Neural cell (in vitro differentiated cells): Measurements from ENCODE around the gene ZNF625. TPM values are rescaled to one million over a fixed set of nuclear protein-coding genes. Genes with fewer than 3 reads are reported as not detected.

ENCODE experiments used
- H2AFZ ChIP-seq: fragments of 200-600, 300-800 bp; sonication (generic), shearing (Covaris generic); 2 replicates; pipeline ENCODE4 v1.6.0; 2014; ENCODE audit warnings: low read depth, mild to moderate bottlenecking, antibody characterized with exemption, low read length, moderate library complexity
- H3F3A ChIP-seq: fragments of 200-600 bp; shearing (Covaris generic); 2 replicates; pipeline ENCODE4 v1.6.1; 2016; ENCODE audit warnings: mild to moderate bottlenecking, moderate library complexity, mixed read lengths, antibody characterized with exemption, low read length; ENCODE audit not compliant: insufficient read depth, poor library complexity, severe bottlenecking
- H3K27ac ChIP-seq: fragments of 200-600, 300-800 bp; sonication (generic), shearing (Covaris generic); 2 replicates; pipeline ENCODE4 v1.5.1; 2014; ENCODE audit warnings: mild to moderate bottlenecking, low read length, moderate library complexity
- H3K27me3 ChIP-seq: fragments of 300-800, 200-600 bp; sonication (generic), shearing (Covaris generic); 2 replicates; pipeline ENCODE4 v1.6.0; 2014; ENCODE audit warnings: mild to moderate bottlenecking, low read depth, low read length, moderate library complexity; ENCODE audit not compliant: insufficient read depth
- H3K36me3 ChIP-seq: fragments of 300-800, 200-600 bp; sonication (generic), shearing (Covaris generic); 2 replicates; pipeline ENCODE4 v1.5.1; 2014; ENCODE audit warnings: mild to moderate bottlenecking, antibody characterized with exemption, low read length, moderate library complexity; ENCODE audit not compliant: insufficient read depth
- H3K4me2 ChIP-seq: fragments of 300-800, 200-600 bp; sonication (generic), shearing (Covaris generic); 2 replicates; pipeline ENCODE4 v1.6.0; 2014; ENCODE audit warnings: mild to moderate bottlenecking, low read length
- H3K4me3 ChIP-seq: fragments of 300-800, 200-600 bp; sonication (generic), shearing (Covaris generic); 2 replicates; pipeline ENCODE4 v1.5.1; 2014; ENCODE audit warnings: mild to moderate bottlenecking, low read length, moderate library complexity
- H3K79me2 ChIP-seq: fragments of 200-600 bp; shearing (Covaris generic); replicated peaks from 2 replicates; pipeline ENCODE4 v1.6.0; 2014; ENCODE audit warnings: mild to moderate bottlenecking, low read length, moderate library complexity; ENCODE audit not compliant: insufficient read depth
- H3K9ac ChIP-seq: fragments of 300-800, 200-600 bp; sonication (generic), shearing (Covaris generic); 2 replicates; pipeline ENCODE4 v1.6.1; 2016; ENCODE audit warnings: mild to moderate bottlenecking, low read length, mixed read lengths
- H3K9me2 ChIP-seq: fragments of 200-600 bp; shearing (Covaris generic); 2 replicates; pipeline ENCODE4 v1.6.1; 2016; ENCODE audit warnings: mild to moderate bottlenecking, low read length, mixed read lengths; ENCODE audit not compliant: insufficient read depth
- H3K9me3 ChIP-seq: fragments of 200-600, 300-800 bp; sonication (generic), shearing (Covaris generic); 2 replicates; pipeline ENCODE4 v1.6.1; 2016; ENCODE audit warnings: mild to moderate bottlenecking, mixed run types, low read length, moderate library complexity, mixed read lengths
- H4K20me1 ChIP-seq: fragments of 200-600 bp; shearing (Covaris generic); 2 replicates; pipeline ENCODE4 v1.6.1; 2016; ENCODE audit warnings: mild to moderate bottlenecking, mixed run types; ENCODE audit not compliant: insufficient read depth
- EP300 ChIP-seq: fragments of 450-650 bp; conservative IDR thresholded peaks from 2 replicates; pipeline ENCODE4 v1.6.1; 2014; ENCODE audit warnings: antibody characterized with exemption, mild to moderate bottlenecking, moderate library complexity; ENCODE audit not compliant: poor library complexity, severe bottlenecking
- EZH2 ChIP-seq: fragments of 200-600, 300-800 bp; shearing (Covaris generic), sonication (generic); IDR thresholded peaks from 2 replicates; pipeline ENCODE4 v1.6.1; 2014; ENCODE audit warnings: antibody characterized with exemption, low read length, borderline replicate concordance, mild to moderate bottlenecking; ENCODE audit not compliant: insufficient read depth, poor library complexity, severe bottlenecking
- MXI1 ChIP-seq: fragments of 450-650 bp; conservative IDR thresholded peaks from 2 replicates; pipeline ENCODE4 v1.6.1; 2014; ENCODE audit warnings: antibody characterized with exemption, mild to moderate bottlenecking; ENCODE audit not compliant: poor library complexity, severe bottlenecking
- POLR2AphosphoS5 ChIP-seq: IDR thresholded peaks from 2 replicates; pipeline ENCODE4 v1.6.1; 2012
- RAD21 ChIP-seq: fragments of 450-650 bp; conservative IDR thresholded peaks from 2 replicates; pipeline ENCODE4 v1.6.1; 2014; ENCODE audit warnings: antibody characterized with exemption, mild to moderate bottlenecking, moderate library complexity
- SMC3 ChIP-seq: fragments of 450-650 bp; conservative IDR thresholded peaks from 2 replicates; pipeline ENCODE4 v1.6.1; 2014; ENCODE audit warnings: antibody characterized with exemption, mild to moderate bottlenecking, moderate library complexity; ENCODE audit not compliant: poor library complexity
- polyA plus RNA-seq: library from polyadenylated mRNA; depleted of rRNA; stranded (reverse); fragments of >200 nt; gene quantifications from 2 replicates; pipeline ENCODE4 v1.2.3, GENCODE V29; 2014
- TF ChIP-seq, protein P1 (sequence below): IDR thresholded peaks from 2 replicates; pipeline ENCODE4 v1.6.1; 2012; ENCODE audit warnings: borderline replicate concordance

Gene ZNF625
- polyA plus RNA-seq, 1 donor from 2014 or later: 11.6 TPM

DNA sequence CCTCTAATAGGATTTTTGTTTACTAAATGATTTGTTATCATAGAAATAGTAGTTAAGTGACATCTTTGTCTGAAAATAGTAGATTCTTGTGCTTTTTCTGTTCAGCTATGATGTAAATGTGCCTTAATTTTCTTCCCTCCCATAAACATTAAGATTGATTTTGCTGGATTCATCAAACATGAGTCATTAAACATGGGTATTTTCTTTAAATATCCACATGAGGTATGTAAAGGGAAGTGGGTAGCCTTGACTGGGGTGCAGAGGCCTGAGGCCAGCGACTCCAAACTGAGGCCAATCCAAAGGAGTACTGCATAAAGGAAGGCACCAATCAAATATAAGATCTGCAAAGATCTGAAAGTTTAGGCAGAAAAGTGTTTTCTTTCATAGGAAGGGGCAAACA lies 10.1 kb upstream of the ZNF625 start:
- H3K27me3 ChIP-seq: no peaks in the 10 kb centered on the region
- no peak overlapping the region for H2AFZ ChIP-seq
- H3K9ac ChIP-seq: no peak overlapping the region
- no peaks in the 10 kb centered on the region for H3K9me3 ChIP-seq
- H3K4me2 ChIP-seq: no peak overlapping the region
- no peaks in the 10 kb centered on the region for H3K36me3 ChIP-seq
- no peaks in the 10 kb centered on the region for H4K20me1 ChIP-seq
- no peaks in the 10 kb centered on the region for H3K9me2 ChIP-seq
- H3K4me3 ChIP-seq: no peak overlapping the region
- peaks cover 37% of the 10 kb centered on the region for H3K79me2 ChIP-seq
- no peak for TF ChIP-seq EZH2
- TF ChIP-seq SMC3: no peak
- TF ChIP-seq, protein P1, sequence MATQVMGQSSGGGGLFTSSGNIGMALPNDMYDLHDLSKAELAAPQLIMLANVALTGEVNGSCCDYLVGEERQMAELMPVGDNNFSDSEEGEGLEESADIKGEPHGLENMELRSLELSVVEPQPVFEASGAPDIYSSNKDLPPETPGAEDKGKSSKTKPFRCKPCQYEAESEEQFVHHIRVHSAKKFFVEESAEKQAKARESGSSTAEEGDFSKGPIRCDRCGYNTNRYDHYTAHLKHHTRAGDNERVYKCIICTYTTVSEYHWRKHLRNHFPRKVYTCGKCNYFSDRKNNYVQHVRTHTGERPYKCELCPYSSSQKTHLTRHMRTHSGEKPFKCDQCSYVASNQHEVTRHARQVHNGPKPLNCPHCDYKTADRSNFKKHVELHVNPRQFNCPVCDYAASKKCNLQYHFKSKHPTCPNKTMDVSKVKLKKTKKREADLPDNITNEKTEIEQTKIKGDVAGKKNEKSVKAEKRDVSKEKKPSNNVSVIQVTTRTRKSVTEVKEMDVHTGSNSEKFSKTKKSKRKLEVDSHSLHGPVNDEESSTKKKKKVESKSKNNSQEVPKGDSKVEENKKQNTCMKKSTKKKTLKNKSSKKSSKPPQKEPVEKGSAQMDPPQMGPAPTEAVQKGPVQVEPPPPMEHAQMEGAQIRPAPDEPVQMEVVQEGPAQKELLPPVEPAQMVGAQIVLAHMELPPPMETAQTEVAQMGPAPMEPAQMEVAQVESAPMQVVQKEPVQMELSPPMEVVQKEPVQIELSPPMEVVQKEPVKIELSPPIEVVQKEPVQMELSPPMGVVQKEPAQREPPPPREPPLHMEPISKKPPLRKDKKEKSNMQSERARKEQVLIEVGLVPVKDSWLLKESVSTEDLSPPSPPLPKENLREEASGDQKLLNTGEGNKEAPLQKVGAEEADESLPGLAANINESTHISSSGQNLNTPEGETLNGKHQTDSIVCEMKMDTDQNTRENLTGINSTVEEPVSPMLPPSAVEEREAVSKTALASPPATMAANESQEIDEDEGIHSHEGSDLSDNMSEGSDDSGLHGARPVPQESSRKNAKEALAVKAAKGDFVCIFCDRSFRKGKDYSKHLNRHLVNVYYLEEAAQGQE: no peak
- no peak for TF ChIP-seq RAD21
- TF ChIP-seq EP300: no peak
- TF ChIP-seq POLR2AphosphoS5: no peak
- H3F3A ChIP-seq: no peaks in the 10 kb centered on the region
- no peak overlapping the region for H3K27ac ChIP-seq

DNA sequence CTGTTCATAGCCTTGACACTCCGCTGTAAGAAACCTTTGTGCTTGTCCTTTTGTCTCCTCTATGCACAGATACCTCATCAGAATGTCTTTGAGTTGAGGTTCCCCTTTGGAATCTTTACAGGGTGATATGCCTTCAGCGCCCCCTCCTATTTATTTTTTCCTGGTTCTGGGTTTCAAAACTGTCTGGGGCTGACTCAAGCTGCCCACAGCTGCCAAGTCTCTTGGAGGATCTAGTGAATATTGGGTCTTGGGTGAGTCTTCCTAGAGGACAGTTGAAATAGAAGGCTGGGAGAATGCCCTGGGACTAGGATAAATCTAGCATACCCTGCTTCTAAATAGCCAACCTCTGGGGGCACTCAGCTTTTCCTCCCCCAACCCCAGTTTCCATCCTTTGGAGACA lies 7.3 kb upstream of the ZNF625 start:
- peaks cover 31% of the 10 kb centered on the region for H3K79me2 ChIP-seq
- H3K9me3 ChIP-seq: no peaks in the 10 kb centered on the region
- peak overlapping the region; percentile 73 for H2AFZ ChIP-seq
- peak overlapping the region; percentile 81 for H3K27ac ChIP-seq
- H3K9ac ChIP-seq: peak overlapping the region; percentile 91
- peak overlapping the region; percentile 53 for H3K4me2 ChIP-seq
- no peaks in the 10 kb centered on the region for H3K9me2 ChIP-seq
- TF ChIP-seq MXI1: no peak
- TF ChIP-seq, protein P1: no peak
- H3K4me3 ChIP-seq: peak overlapping the region; percentile 94
- H3K36me3 ChIP-seq: no peaks in the 10 kb centered on the region
- no peaks in the 10 kb centered on the region for H3K27me3 ChIP-seq
- no peaks in the 10 kb centered on the region for H3F3A ChIP-seq
- H4K20me1 ChIP-seq: no peaks in the 10 kb centered on the region
